HL-60 (cell line): ENCODE data around the gene RER1.

Source experiments
- DNase-seq, 2 experiments: peaks; one replicate each; pipeline ENCODE4 v3.0.0-alpha.2; 2010 to 2020; ENCODE audit warnings: low read depth in 1 of 2, low spot score in 1 of 2
- H3K27ac ChIP-seq: fragments of 250-450 bp; sonication (Bioruptor Pico); replicated peaks from 2 replicates; pipeline ENCODE4 v1.5.1; 2020; ENCODE audit warnings: mild to moderate bottlenecking, moderate library complexity
- H3K27me3 ChIP-seq: fragments of 250-450 bp; sonication (Bioruptor Pico); 2 replicates; pipeline ENCODE4 v1.5.1; 2021; ENCODE audit warnings: mild to moderate bottlenecking, moderate library complexity; ENCODE audit not compliant: insufficient read depth, poor library complexity, severe bottlenecking
- H3K4me3 ChIP-seq: replicated peaks from 2 replicates; pipeline ENCODE4 v1.5.1; 2011; ENCODE audit warnings: mild to moderate bottlenecking, control low read depth, low read length; ENCODE audit not compliant: insufficient read depth
- CTCF ChIP-seq: IDR thresholded peaks from one replicate; pipeline ENCODE4 v1.5.1; 2011; ENCODE audit warnings: low read length, control low read depth, inconsistent platforms; ENCODE audit not compliant: insufficient read depth
- GABPA ChIP-seq: IDR thresholded peaks from 2 replicates; pipeline ENCODE4 v1.6.1; 2012; ENCODE audit warnings: low read depth
- POLR2AphosphoS5 ChIP-seq: IDR thresholded peaks from 2 replicates; pipeline ENCODE4 v1.6.1; 2012; ENCODE audit warnings: low read depth
- REST ChIP-seq: IDR thresholded peaks from 2 replicates; pipeline ENCODE4 v1.6.1; 2012; ENCODE audit warnings: low read depth; ENCODE audit not compliant: insufficient replicate concordance
- SPI1 ChIP-seq: IDR thresholded peaks from 2 replicates; pipeline ENCODE4 v1.6.1; 2012; ENCODE audit warnings: low read depth, mild to moderate bottlenecking, borderline replicate concordance

The RER1 gene

GRCh38 chr1:2351723-2352122 is 39.9 kb upstream of the RER1 start:
- H3K27ac ChIP-seq: no peak overlapping the region
- DNase-seq: no peak
- TF ChIP-seq POLR2AphosphoS5 (no peak), CTCF (no peak), GABPA (no peak), REST (no peak), SPI1 (no peak)
- no peaks in the 10 kb centered on the region for H3K27me3 ChIP-seq
- no peak overlapping the region for H3K4me3 ChIP-seq

- no peaks in the 10 kb centered on the region for H3K27me3 ChIP-seq
- H3K4me3 ChIP-seq: no peak overlapping the region
- H3K27ac ChIP-seq: no peak overlapping the region
- no peak for DNase-seq
- no peak for TF ChIP-seq SPI1
- TF ChIP-seq POLR2AphosphoS5: no peak
- no peak for TF ChIP-seq CTCF
- no peak for TF ChIP-seq GABPA
- no peak for TF ChIP-seq REST
These were observed 39.2 kb upstream of the RER1 start for GRCh38 chr1:2352341-2352896.

GRCh38 chr1:2352897-2353550 is 38.6 kb upstream of the RER1 start:
- Histone ChIP-seq H3K4me3 (no peak overlapping the region), H3K27ac (no peak overlapping the region), H3K27me3 (no peaks in the 10 kb centered on the region)
- TF ChIP-seq GABPA: no peak
- TF ChIP-seq REST: no peak
- TF ChIP-seq CTCF: no peak
- no peak for TF ChIP-seq SPI1
- no peak for TF ChIP-seq POLR2AphosphoS5
- no peak for DNase-seq
